Immature natural killer cell (primary cell): Measurements from ENCODE around the gene OCIAD2. TPM values are rescaled to one million over a fixed set of nuclear protein-coding genes. Genes with fewer than 3 reads are reported as not detected.
A peak's percentile ranks its signal among the peaks of the same experiment; 100 is the strongest.
"Not testable (repeated sequence)": the region's sequence is repeated elsewhere in the genome, so short reads cannot be mapped to it uniquely, and the experiment has no call there.

Experiments
- DNase-seq, 3 donors: peaks; one replicate each; pipeline ENCODE4 v3.0.0; 2022; ENCODE audit warnings: mixed read lengths in 1 of 3
- H3K27ac Mint-ChIP-seq, 6 donors: one replicate each; pipeline ENCODE4 v1.8.0; 2020; ENCODE audit warnings: mixed read lengths in 6 of 6, mild to moderate bottlenecking in 5 of 6, inconsistent platforms in 4 of 6, moderate library complexity in 3 of 6
- H3K27me3 Mint-ChIP-seq, 3 donors: one replicate each; pipeline ENCODE4 v1.8.0; 2020 to 2021; ENCODE audit warnings: low read depth in 3 of 3, mild to moderate bottlenecking in 3 of 3, mixed read lengths in 3 of 3, moderate library complexity in 3 of 3, inconsistent platforms in 1 of 3
- H3K36me3 Mint-ChIP-seq, 3 donors: one replicate each; pipeline ENCODE4 v1.8.0; 2020; ENCODE audit warnings: mixed read lengths in 3 of 3, inconsistent platforms in 2 of 3, mild to moderate bottlenecking in 2 of 3
- H3K4me1 Mint-ChIP-seq, 2 donors: one replicate each; pipeline ENCODE4 v1.8.0; 2020; ENCODE audit warnings: inconsistent platforms in 2 of 2, mild to moderate bottlenecking in 2 of 2, mixed read lengths in 2 of 2, moderate library complexity in 1 of 2
- H3K4me3 Mint-ChIP-seq, 5 donors: one replicate each; pipeline ENCODE4 v1.8.0; 2020; ENCODE audit warnings: mild to moderate bottlenecking in 5 of 5, mixed read lengths in 5 of 5, inconsistent platforms in 3 of 5, moderate library complexity in 3 of 5
- H3K9me3 Mint-ChIP-seq, 6 donors: one replicate each; pipeline ENCODE4 v1.8.0; 2020; ENCODE audit warnings: mild to moderate bottlenecking in 6 of 6, mixed read lengths in 6 of 6, inconsistent platforms in 4 of 6, moderate library complexity in 3 of 6
- polyA plus RNA-seq, 3 donors: library from polyadenylated mRNA; unstranded; fragments of 300-500 nt; fragmentation: Illumina TruSeq; gene quantifications; one replicate each; pipeline ENCODE4 v1.2.3, GENCODE V29; 2021

OCIAD2 gene
- polyA plus RNA-seq, 3 donors from 2014 or later = 85.4 to 174 (median 91.3) TPM

GRCh38 chr4:48899950-48900349, 6.6 kb downstream of the OCIAD2 start:
- DNase-seq = no peak
- Mint-ChIP-seq H3K27me3 (no peaks in the 10 kb centered on the region), H3K4me1 (peaks cover 12 to 23% of the 10 kb centered on the region in 2 donors), H3K9me3 (no peaks in the 10 kb centered on the region), H3K4me3 (no peak overlapping the region), H3K36me3 (peaks cover 28 to 46% (median 40%) of the 10 kb centered on the region in 3 donors), H3K27ac (peak overlapping the region in 2 of 6 donors; percentile 36 to 60)

DNA sequence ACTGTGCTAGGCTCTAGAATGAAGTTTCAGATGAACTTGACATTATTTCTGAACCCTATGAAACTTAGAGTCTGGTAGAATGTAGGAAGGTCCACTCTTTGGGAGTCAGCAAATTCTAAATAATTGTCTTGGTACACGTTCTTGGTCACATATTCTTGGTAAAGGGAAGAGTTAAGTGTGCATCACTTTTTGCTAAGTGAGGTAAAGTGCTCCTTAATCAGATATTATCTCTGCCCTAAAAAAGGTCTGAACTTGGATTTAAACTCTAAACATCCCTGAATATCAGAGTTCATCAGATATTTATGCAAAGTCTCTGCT, 7.2 kb downstream of the OCIAD2 start:
- peak overlapping the region in 2 of 6 donors; percentile 9 to 60 for H3K27ac Mint-ChIP-seq
- no peak overlapping the region for H3K4me3 Mint-ChIP-seq
- peaks cover 7 to 17% of the 10 kb centered on the region in 2 donors for H3K4me1 Mint-ChIP-seq
- H3K36me3 Mint-ChIP-seq = peaks cover 33 to 50% (median 43%) of the 10 kb centered on the region in 3 donors
- no peaks in the 10 kb centered on the region for H3K9me3 Mint-ChIP-seq
- H3K27me3 Mint-ChIP-seq = no peaks in the 10 kb centered on the region
- no peak for DNase-seq

DNA sequence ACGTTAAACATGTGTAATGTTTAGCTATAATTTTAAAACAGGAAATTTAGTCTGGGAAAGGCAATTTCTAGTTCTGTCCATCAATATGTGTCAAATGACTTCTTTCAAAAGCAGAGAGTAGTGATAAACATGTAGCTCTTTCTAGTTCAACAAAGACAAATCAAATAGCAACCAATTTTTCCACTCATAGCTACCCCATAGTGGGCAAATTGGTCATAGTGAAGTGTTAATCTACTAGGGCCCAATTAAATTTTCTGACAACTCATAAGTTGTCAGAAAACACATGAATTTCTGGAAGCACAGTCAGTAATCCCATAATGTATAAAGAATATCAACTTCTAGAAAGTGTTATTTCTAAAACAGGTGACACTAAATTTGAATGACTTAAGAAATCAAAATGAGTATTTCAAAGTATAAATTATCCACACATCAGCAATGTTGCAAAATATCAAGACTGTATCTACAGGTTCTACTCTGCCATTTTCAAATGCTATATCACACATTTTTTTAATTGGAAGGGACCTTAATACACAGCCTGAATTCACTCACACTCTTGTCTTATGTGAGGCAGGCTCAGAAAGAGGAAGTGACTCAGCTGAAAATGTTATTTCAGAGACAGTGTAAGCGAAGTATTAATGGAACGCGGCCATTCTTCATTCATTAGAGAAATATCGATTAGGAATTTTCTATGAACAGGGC, 7.7 kb downstream of the OCIAD2 start:
- Mint-ChIP-seq H3K4me1 (peaks cover 7 to 16% of the 10 kb centered on the region in 2 donors), H3K36me3 (peaks cover 35 to 50% (median 43%) of the 10 kb centered on the region in 3 donors), H3K27ac (peak overlapping the region in 2 of 6 donors; percentile 13 to 60), H3K27me3 (no peaks in the 10 kb centered on the region), H3K9me3 (no peaks in the 10 kb centered on the region), H3K4me3 (no peak overlapping the region)
- no peak for DNase-seq

GRCh38 chr4:48896845-48897244, 9.7 kb downstream of the OCIAD2 start:
- Mint-ChIP-seq H3K27me3 (no peaks in the 10 kb centered on the region), H3K27ac (peak overlapping the region in 1 of 6 donors; percentile 31), H3K4me1 (peaks cover 7 to 16% of the 10 kb centered on the region in 2 donors), H3K4me3 (no peak overlapping the region), H3K9me3 (no peaks in the 10 kb centered on the region), H3K36me3 (peaks cover 41 to 54% (median 45%) of the 10 kb centered on the region in 3 donors)
- DNase-seq = no peak

GRCh38 chr4:48891028-48891619, 15.4 kb downstream of the OCIAD2 start:
- Mint-ChIP-seq H3K4me1 (no peaks in the 10 kb centered on the region), H3K36me3 (peaks cover 54 to 59% (median 58%) of the 10 kb centered on the region in 3 donors), H3K4me3 (no peak overlapping the region), H3K27ac (no peak overlapping the region), H3K27me3 (no peaks in the 10 kb centered on the region), H3K9me3 (peaks cover 0 to 4% (median 1%) of the 10 kb centered on the region in 6 donors)
- no peak for DNase-seq

DNA sequence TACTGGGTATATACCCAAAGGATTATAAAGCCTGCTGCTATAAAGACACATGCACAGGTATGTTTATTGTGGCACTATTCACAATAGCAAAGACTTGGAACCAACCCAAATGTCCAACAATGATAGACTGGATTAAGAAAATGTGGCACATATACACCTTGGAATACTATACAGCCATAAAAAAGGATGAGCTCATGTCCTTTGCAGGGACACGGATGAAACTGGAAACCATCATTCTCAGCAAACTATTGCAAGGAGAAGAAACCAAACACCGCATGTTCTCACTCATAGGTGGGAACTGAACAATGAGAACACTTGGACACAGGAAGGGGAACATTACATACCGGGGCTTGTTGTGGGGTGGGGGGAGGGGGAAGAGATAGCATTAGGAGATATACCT, 16.8 kb downstream of the OCIAD2 start:
- not testable (repeated sequence) for H3K4me3 Mint-ChIP-seq, H3K4me1 Mint-ChIP-seq, DNase-seq, H3K9me3 Mint-ChIP-seq, H3K27ac Mint-ChIP-seq, H3K27me3 Mint-ChIP-seq
- peaks cover 49 to 51% (median 50%) of the 10 kb centered on the region in 3 donors for H3K36me3 Mint-ChIP-seq

- not testable (repeated sequence) for H3K27me3 Mint-ChIP-seq, H3K27ac Mint-ChIP-seq, H3K4me1 Mint-ChIP-seq, H3K4me3 Mint-ChIP-seq, H3K36me3 Mint-ChIP-seq, H3K9me3 Mint-ChIP-seq, DNase-seq
Measured at GRCh38 chr4:48881646-48882045, 24.9 kb downstream of the OCIAD2 start.

DNA sequence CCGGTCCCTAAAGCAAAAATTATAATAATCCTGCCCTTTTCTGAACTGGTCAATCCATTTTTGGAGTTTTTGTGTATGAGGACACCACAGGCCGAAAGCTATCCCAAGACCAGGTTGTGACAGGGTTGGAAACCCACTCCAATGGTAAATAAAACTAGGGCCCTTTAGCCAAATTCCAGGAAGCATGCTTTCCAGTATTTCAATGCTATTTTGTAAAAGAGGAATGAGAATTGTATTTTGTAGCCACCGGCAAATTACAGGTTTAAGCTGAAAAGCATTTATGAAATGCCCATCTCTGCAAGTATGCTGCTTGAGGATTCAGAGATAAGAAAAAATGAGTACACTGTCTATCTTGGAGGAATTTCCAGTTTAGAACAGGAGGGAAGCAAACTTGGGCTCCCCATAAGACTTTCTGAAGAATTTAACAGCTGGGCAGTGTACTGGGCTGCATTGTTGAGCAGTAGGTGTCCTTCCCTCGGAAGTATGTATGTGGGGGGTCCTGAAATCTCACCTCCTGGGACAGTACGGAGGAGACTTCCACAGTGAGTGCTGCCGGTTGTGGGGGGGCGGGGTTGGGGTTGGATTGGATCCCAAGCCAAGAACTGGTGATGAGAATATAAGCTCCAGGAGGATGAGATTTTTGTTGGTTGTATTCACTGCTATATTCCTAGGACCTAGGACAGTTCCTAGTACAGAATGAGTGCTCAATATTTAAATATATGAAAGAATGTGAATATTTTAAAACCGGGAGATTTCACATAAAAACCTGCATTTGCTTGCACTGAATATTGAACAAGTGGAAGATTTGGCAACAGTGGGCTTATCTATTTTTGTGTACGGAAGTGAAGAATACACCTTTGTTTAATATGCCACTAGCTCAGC, 26.8 kb downstream of the OCIAD2 start:
- no peaks in the 10 kb centered on the region for H3K4me1 Mint-ChIP-seq
- no peak overlapping the region for H3K27ac Mint-ChIP-seq
- H3K9me3 Mint-ChIP-seq = peaks cover 0 to 5% (median 0%) of the 10 kb centered on the region in 6 donors
- H3K36me3 Mint-ChIP-seq = peaks cover 0 to 5% (median 0%) of the 10 kb centered on the region in 3 donors
- H3K27me3 Mint-ChIP-seq = no peaks in the 10 kb centered on the region
- H3K4me3 Mint-ChIP-seq = no peak overlapping the region
- no peak for DNase-seq

DNA sequence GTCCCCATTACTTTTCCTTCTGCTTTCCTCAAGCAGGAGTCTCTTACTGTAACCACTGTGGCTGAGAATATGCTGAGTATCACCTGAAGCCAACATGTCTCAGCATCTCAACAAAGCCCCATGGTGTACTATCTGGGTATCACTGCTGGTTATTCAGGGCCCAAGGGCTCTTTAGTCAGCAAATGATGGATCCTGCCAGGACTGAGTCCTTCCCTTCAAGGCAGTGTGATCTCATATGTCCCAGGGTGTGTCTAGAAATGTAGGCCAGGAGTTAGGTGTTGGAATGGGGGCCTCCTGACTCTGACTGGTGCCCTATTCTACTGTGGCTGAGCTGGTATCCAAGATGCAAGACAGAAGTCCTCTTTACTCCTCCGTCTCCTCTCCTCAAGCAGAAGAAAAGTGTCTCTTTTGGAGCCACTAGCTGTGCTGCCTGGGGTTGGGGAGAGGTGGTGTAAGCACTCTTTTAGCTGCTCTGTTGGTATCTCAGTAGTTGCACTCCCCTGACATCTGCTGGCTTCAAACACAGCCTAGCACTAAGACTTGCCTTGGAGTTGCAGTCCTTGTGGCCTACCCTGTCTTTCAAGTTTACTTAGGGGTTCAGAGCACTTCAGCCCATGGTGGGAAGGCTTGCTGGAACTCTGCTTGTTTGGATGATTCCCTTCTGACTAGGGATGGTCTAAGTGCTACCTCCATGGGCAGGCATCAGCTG, 28.6 kb downstream of the OCIAD2 start:
- Mint-ChIP-seq H3K36me3 (peaks cover 0 to 10% (median 3%) of the 10 kb centered on the region in 3 donors), H3K27ac (no peak overlapping the region)

GRCh38 chr4:48864696-48865095, 41.9 kb downstream of the OCIAD2 start:
- peaks cover 12 to 19% (median 14%) of the 10 kb centered on the region in 3 donors for H3K36me3 Mint-ChIP-seq
- not testable (repeated sequence) for H3K27me3 Mint-ChIP-seq, H3K27ac Mint-ChIP-seq, H3K4me1 Mint-ChIP-seq, DNase-seq, H3K9me3 Mint-ChIP-seq, H3K4me3 Mint-ChIP-seq

More for the DNA sequence above, 28.6 kb downstream of the OCIAD2 start:
- Mint-ChIP-seq H3K4me1 (no peaks in the 10 kb centered on the region), H3K27me3 (no peaks in the 10 kb centered on the region), H3K4me3 (no peak overlapping the region), H3K9me3 (peaks cover 0 to 5% (median 0%) of the 10 kb centered on the region in 6 donors)
- no peak for DNase-seq

- DNase-seq = no peak
- Mint-ChIP-seq H3K27me3 (peaks cover 0 to 3% (median 3%) of the 10 kb centered on the region in 3 donors), H3K36me3 (peaks cover 10 to 15% (median 12%) of the 10 kb centered on the region in 3 donors), H3K4me1 (no peaks in the 10 kb centered on the region), H3K27ac (no peak overlapping the region), H3K4me3 (no peak overlapping the region), H3K9me3 (peaks cover 0 to 4% (median 0%) of the 10 kb centered on the region in 6 donors)
Measured at GRCh38 chr4:48863728-48864127, 42.8 kb downstream of the OCIAD2 start.

GRCh38 chr4:48862661-48863060, 43.9 kb downstream of the OCIAD2 start:
- peaks cover 0 to 4% (median 0%) of the 10 kb centered on the region in 6 donors for H3K9me3 Mint-ChIP-seq
- no peak overlapping the region for H3K27ac Mint-ChIP-seq
- no peaks in the 10 kb centered on the region for H3K4me1 Mint-ChIP-seq
- H3K27me3 Mint-ChIP-seq = peaks cover 0 to 2% (median under 1%) of the 10 kb centered on the region in 3 donors
- no peak for DNase-seq
- H3K36me3 Mint-ChIP-seq = peaks cover 14 to 20% (median 17%) of the 10 kb centered on the region in 3 donors
- H3K4me3 Mint-ChIP-seq = no peak overlapping the region

DNA sequence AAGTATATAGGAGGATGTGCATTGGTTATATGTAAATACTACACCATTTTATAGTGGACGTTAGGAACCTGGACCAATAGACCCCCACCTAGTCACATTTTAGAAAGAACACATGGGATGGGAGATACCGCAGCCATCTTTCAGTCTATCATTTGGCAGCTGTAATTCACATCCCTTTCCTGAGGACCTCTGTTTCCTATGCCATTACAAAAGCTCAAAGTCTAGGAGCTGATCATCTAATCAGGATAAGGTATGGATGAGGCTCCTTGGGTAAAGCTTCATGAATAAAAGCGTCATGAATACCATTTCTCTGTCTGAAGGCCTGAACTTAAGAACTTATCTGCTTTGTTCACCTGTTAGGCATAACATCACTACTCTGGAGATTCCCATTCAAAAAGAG, 44.5 kb downstream of the OCIAD2 start:
- Mint-ChIP-seq H3K4me1 (no peaks in the 10 kb centered on the region), H3K9me3 (peaks cover 0 to 2% (median 0%) of the 10 kb centered on the region in 6 donors), H3K27ac (no peak overlapping the region), H3K36me3 (peaks cover 14 to 22% (median 17%) of the 10 kb centered on the region in 3 donors), H3K27me3 (peaks cover 0 to 2% (median 0%) of the 10 kb centered on the region in 3 donors), H3K4me3 (no peak overlapping the region)
- DNase-seq = no peak
